Gastrocnemius medialis (tissue), 4 donors: Measurements from ENCODE around the gene CEACAM18. TPM values are rescaled to one million over a fixed set of nuclear protein-coding genes. Genes with fewer than 3 reads are reported as not detected.

Experiments
- ATAC-seq, 2 donors: fragments of 150-250 bp; one replicate each; pipeline ENCODE4 v1.9.1; 2016
- DNase-seq, 2 donors: peaks; one replicate each; pipeline ENCODE4 v3.0.0-alpha.2; 2019
- H3K27ac ChIP-seq, 4 donors: fragments of 200-600 bp; sonication (generic); 1 replicate in 1 of 4; 2 replicates in 3 of 4; pipeline ENCODE4 v1.5.1; 2016 to 2018; ENCODE audit warnings: mild to moderate bottlenecking in 2 of 4, moderate library complexity in 1 of 4
- H3K27me3 ChIP-seq, 3 donors: fragments of 200-600 bp; sonication (generic) in 2 of 3; 1 replicate in 1 of 3; 2 replicates in 2 of 3; pipeline versions ENCODE4 v1.5.1 to v1.6.0; 2016 to 2019; ENCODE audit warnings: mild to moderate bottlenecking in 1 of 3, moderate library complexity in 1 of 3
- H3K36me3 ChIP-seq, 2 donors: fragments of 200-600 bp; sonication (generic) in 1 of 2; one replicate each; pipeline ENCODE4 v1.5.1; 2017 to 2018
- H3K4me1 ChIP-seq, 2 donors: fragments of 200-600 bp; sonication (generic) in 1 of 2; one replicate each; pipeline ENCODE4 v1.5.1; 2016 to 2017; ENCODE audit warnings: mild to moderate bottlenecking in 2 of 2
- H3K4me3 ChIP-seq, 4 donors: fragments of 200-600 bp; sonication (generic) in 3 of 4; 1 replicate in 1 of 4; 2 replicates in 3 of 4; pipeline ENCODE4 v1.5.1; 2016 to 2019; ENCODE audit warnings: mild to moderate bottlenecking in 2 of 4
- H3K9me3 ChIP-seq, 3 donors: fragments of 200-600 bp; sonication (generic) in 2 of 3; 1 replicate in 1 of 3; 2 replicates in 2 of 3; pipeline ENCODE4 v1.5.1; 2016 to 2019
- CTCF ChIP-seq, 5 experiments: fragments of 450-650 bp in 3 of 5; fragments of 200-600 bp in 2 of 5; sonication (generic) in 2 of 5; IDR thresholded peaks in 4 of 5; conservative IDR thresholded peaks in 1 of 5; 1 replicate in 4 of 5; 2 replicates in 1 of 5; pipeline ENCODE4 v1.5.1; 2016 to 2019; ENCODE audit warnings: antibody characterized with exemption in 5 of 5, mild to moderate bottlenecking in 3 of 5, moderate library complexity in 3 of 5
- POLR2A ChIP-seq, 2 donors: fragments of 450-650 bp; IDR thresholded peaks; one replicate each; pipeline ENCODE4 v1.6.1; 2017; ENCODE audit warnings: antibody characterized with exemption in 2 of 2, mild to moderate bottlenecking in 2 of 2, moderate library complexity in 2 of 2
- in situ Hi-C, 4 donors: fragments of 200-750 bp; cut with MboI; loops; one replicate each; pipeline versions ENCODE4 v1.15.0 to v1.8.0; 2017; ENCODE audit warnings: low sequenced_read_pairs in 4 of 4
- intact Hi-C: fragments of 100-400 bp; cut with DNase I; formaldehyde crosslinking; loops from one replicate; pipeline ENCODE4 v1.15.1; 2023; ENCODE audit warnings: low total_unique reads
- total RNA-seq, 4 donors: library from RNA; depleted of rRNA; stranded (reverse); fragments of >200 nt; gene quantifications; one replicate each; pipeline versions ENCODE4 v1.1.0 to v1.2.3, GENCODE V29; 2016

CEACAM18 gene
- total RNA-seq, 4 donors from 2014 or later, result not detected

GRCh38 chr19:51467864-51468544 lies 10.3 kb upstream of the CEACAM18 start:
- in situ Hi-C loops (loop anchor here in 2 of 4 donors (25.0 kb wide), 1 partner anchor 194 kb away; no protein-coding TSS in a partner anchor), intact Hi-C loops (no loop called here)
- ATAC-seq, result no peak
- H3K27me3 ChIP-seq, result peaks cover 0 to 2% (median 0%) of the 10 kb centered on the region in 3 donors
- H3K27ac ChIP-seq, result no peak overlapping the region
- no peak for DNase-seq
- H3K4me1 ChIP-seq, result no peaks in the 10 kb centered on the region
- H3K36me3 ChIP-seq, result no peaks in the 10 kb centered on the region
- no peak overlapping the region for H3K4me3 ChIP-seq
- no peaks in the 10 kb centered on the region for H3K9me3 ChIP-seq
- TF ChIP-seq POLR2A (IDR thresholded peaks at IDR 0.05) (no peak), CTCF (IDR thresholded peaks at IDR 0.05 in 4 of 5, conservative IDR thresholded peaks at IDR 0.05 in 1 of 5) (no peak)

GRCh38 chr19:51468545-51468920 lies 9.8 kb upstream of the CEACAM18 start:
- Histone ChIP-seq H3K4me3 (no peak overlapping the region), H3K36me3 (no peaks in the 10 kb centered on the region), H3K27me3 (no peaks in the 10 kb centered on the region), H3K4me1 (no peaks in the 10 kb centered on the region), H3K9me3 (no peaks in the 10 kb centered on the region), H3K27ac (no peak overlapping the region)
- intact Hi-C loops (no loop called here), in situ Hi-C loops (loop anchor here in 2 of 4 donors (25.0 kb wide), 1 partner anchor 194 kb away; no protein-coding TSS in a partner anchor)
- ATAC-seq (no peak), DNase-seq (no peak)
- TF ChIP-seq POLR2A (IDR thresholded peaks at IDR 0.05) (no peak), CTCF (IDR thresholded peaks at IDR 0.05 in 4 of 5, conservative IDR thresholded peaks at IDR 0.05 in 1 of 5) (no peak)

GRCh38 chr19:51469162-51469561 lies 9.2 kb upstream of the CEACAM18 start:
- TF ChIP-seq POLR2A (IDR thresholded peaks at IDR 0.05) (no peak), CTCF (IDR thresholded peaks at IDR 0.05 in 4 of 5, conservative IDR thresholded peaks at IDR 0.05 in 1 of 5) (no peak)
- intact Hi-C loops (no loop called here), in situ Hi-C loops (loop anchor here in 2 of 4 donors (25.0 kb wide), 1 partner anchor 193 kb away; no protein-coding TSS in a partner anchor)
- Histone ChIP-seq H3K27ac (no peak overlapping the region), H3K9me3 (no peaks in the 10 kb centered on the region), H3K4me3 (no peak overlapping the region), H3K36me3 (no peaks in the 10 kb centered on the region), H3K4me1 (no peaks in the 10 kb centered on the region), H3K27me3 (no peaks in the 10 kb centered on the region)
- DNase-seq (no peak), ATAC-seq (no peak)

- Histone ChIP-seq H3K27ac (no peak overlapping the region), H3K4me1 (no peaks in the 10 kb centered on the region), H3K4me3 (no peak overlapping the region), H3K9me3 (no peaks in the 10 kb centered on the region), H3K36me3 (no peaks in the 10 kb centered on the region), H3K27me3 (no peaks in the 10 kb centered on the region)
- ATAC-seq, result no peak
- in situ Hi-C loops (loop anchor here in 3 of 4 donors (10.0 to 25.0 kb wide), 2 partner anchors 193 to 195 kb away; no protein-coding TSS in a partner anchor), intact Hi-C loops (no loop called here)
- no peak for DNase-seq
- TF ChIP-seq POLR2A (IDR thresholded peaks at IDR 0.05), result no peak
- no peak for TF ChIP-seq CTCF (IDR thresholded peaks at IDR 0.05 in 4 of 5, conservative IDR thresholded peaks at IDR 0.05 in 1 of 5)
These were observed 8.7 kb upstream of the CEACAM18 start for GRCh38 chr19:51469629-51470028.
